NCI-H345 treated with DMSO at 0.1 percent for 48 hours (cell line): ENCODE results near the gene TOX3.

ENCODE experiments used
- DNase-seq: peaks from one replicate; lab custom pipeline; 2025; ENCODE audit not compliant: unreplicated experiment; lab: John Stamatoyannopoulos, UW

TOX3 gene

GRCh38 chr16:52563767-52564611 is 17.0 kb upstream of the TOX3 start:
- no peak for DNase-seq

- DNase-seq, result no peak
These were observed 15.8 kb upstream of the TOX3 start for GRCh38 chr16:52562770-52563169.

GRCh38 chr16:52561910-52562741 is 15.2 kb upstream of the TOX3 start:
- peak; percentile 84 for DNase-seq

- DNase-seq, result no peak
These were observed 11.5 kb upstream of the TOX3 start for GRCh38 chr16:52558448-52558847.

GRCh38 chr16:52557236-52557635 is 10.3 kb upstream of the TOX3 start:
- no peak for DNase-seq

DNA sequence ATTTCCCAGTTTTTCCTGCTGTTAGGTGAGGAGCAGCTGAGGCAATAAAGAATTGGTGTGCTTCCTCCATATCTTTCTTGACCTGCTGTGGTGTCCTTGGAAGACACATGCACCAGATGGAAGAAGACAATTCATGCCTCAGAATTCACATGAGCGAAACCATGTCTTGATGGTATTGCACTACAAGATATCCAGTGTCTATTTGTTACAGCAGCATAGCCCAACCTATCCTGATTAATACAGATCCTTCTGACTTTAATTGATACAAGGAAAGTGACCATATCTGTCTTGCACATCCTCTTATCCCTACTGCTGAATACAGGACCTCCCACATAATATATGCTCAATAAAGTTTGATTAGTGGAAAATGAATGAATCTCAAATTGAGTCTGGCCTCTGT is 9.1 kb upstream of the TOX3 start:
- DNase-seq, result no peak

DNA sequence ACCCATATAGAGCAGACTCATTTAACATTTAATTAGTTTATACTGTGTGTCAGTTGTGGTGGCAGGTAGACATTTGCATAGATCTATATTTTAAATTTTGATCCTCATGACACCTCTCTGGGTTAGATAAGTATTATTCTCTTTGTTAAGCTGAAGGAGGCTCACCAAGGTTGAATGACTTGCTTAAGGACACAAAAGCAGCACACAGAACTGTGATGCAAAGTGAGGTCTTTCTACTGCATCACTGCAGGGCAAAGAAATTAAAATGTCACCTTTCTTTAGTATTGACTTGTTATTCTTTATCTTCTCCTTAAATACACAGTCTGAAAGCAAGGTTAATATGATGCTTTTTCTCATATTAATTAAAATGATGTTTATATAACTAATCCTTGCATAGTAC is 8.6 kb upstream of the TOX3 start:
- no peak for DNase-seq

GRCh38 chr16:52554334-52554733 is 7.4 kb upstream of the TOX3 start:
- no peak for DNase-seq

- no peak for DNase-seq
These were observed 6.4 kb upstream of the TOX3 start for GRCh38 chr16:52553322-52553721.

DNA sequence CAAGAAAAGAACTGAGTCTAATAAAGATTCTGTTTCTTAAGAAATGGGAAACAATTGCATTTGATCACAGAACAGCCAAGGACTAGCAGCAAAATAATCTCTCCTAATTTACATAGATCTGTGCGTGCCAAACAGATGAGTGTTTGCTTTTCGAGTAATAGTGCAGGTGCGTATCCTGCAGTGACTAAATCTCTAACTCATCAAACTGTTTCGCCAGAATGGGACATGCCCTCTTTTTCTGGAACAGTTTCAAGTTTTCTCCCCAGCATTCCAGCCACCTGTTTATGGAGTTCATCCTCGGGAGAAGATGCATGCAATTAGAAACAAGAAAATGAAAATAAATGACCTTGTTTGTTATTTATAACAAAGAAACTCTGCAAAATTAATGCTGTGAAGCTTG is 5.7 kb upstream of the TOX3 start:
- peak; percentile 86 for DNase-seq

GRCh38 chr16:52549011-52549692 is 2.2 kb upstream of the TOX3 start:
- peak; percentile 42 for DNase-seq

- peak; percentile 78 for DNase-seq
These were observed 1.5 kb upstream of the TOX3 start for GRCh38 chr16:52548261-52549010.

GRCh38 chr16:52547834-52548215 is 882 bp upstream of the TOX3 start:
- no peak for DNase-seq

DNA sequence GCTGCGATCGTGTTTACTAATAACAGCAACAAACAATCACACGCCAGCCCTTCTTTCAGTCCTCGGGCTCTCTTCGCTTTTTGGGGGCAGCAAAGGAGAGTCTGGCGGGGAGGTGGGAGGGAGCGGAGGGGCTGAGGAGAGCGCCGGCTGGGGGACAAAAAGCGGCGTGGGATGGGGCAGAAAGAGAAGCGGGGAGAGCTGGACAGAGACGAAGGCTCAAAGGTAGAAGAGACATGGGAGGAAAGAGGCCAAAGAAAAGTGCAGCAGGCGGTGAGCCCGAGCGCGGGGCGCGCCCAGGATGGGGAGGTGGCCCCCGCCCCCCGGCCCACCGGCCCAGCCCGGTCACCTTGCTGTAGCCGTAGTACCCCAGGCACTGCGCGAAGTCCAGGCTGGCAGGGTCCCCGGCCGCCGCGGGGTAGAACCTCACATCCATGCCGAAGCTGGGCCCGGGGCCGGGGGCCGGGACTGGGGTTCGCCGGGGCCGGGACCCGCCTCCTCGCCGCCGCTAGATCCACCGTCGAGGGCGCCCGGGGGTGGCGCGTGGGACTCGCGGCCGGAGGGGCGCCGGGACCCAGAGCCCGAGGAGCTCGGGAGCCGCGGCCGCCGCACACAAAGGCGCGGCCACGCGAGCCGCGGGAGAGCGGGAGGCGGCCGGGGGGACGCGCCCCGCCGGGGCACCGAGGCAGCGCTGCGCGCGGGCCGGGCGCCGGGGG is 496 bp downstream of the TOX3 start:
- DNase-seq, result no peak

- DNase-seq, result no peak
These were observed 1.1 kb downstream of the TOX3 start for GRCh38 chr16:52545898-52546266.

DNA sequence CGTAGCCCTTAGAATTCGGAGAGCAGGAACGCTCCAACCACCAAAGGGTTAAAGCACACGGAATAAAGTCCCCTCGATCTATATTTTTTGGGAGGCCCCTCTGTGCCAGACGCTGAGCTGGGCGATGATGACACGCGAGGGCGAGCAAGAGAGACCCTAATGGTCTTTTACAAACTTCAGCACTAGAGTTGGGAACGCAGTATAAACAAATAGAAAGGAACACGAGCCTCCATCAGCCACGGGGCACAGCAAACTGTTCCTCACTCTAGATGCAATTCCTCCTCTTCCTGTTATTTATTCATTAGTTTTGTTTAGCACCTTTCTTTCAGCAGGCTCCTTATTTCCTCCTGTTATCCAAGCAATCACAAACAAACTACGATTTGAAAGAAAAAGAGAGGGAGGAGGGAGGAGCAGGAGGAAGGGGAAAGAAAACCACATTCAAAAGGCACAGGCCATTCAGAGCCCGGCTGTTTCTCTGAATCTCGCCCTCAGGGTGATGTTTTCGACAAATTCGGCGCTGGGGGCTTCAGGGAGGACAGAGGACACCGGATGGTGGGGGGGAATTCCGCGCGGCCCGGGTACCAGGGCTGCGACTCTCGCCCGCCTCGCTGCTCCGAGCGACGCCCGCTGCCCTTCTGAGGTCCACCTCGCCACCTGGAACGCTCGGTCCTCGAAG is 1.6 kb downstream of the TOX3 start:
- no peak for DNase-seq

- no peak for DNase-seq
These were observed 2.2 kb downstream of the TOX3 start for GRCh38 chr16:52544703-52545102.

DNA sequence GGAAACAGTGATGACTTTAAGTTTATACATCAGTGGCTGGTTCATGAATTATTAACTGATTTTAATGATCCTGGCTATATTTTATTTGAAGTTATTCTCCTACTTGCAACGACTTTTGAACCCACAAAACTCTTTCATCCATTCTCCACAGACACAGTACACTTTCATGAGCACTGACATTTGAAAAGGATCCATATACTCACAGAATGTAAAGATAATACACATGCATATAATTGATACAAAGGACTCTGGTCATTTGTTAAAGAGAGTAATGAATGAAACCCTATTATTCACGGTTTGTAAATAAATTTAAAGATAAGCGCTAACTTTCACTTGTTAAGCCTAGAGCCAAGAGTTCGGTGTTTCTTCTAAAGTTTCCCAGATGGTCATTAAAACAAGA is 3.3 kb downstream of the TOX3 start:
- no peak for DNase-seq

GRCh38 chr16:52540910-52541309 is 6.0 kb downstream of the TOX3 start:
- DNase-seq, result no peak

DNA sequence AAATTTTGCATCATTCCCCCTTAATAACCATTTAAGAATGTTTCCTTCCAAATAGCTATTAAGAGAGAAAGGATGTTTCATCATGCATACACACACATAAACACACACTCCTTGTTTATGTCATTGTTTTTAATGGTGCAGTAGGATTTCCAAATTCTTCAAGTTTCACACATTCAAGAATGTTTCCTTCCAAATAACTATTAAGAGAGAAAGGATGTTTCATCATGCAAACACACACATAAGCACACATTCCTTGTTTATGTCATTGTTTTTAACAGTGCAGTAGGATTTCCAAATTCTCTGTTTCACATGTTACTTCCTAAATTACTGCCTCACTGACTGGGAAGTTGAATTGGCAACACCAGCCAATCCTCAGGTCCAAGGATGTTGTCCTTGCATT is 7.8 kb downstream of the TOX3 start:
- no peak for DNase-seq
